ENCODE measurements around the gene GPR39. TPM values are rescaled to one million over a fixed set of nuclear protein-coding genes. Genes with fewer than 3 reads are reported as not detected.

Gene GPR39
- total RNA-seq, 4 donors from 2014 or later, result 0.21 to 1.8 (median 0.22) TPM; not detected in 1

DNA sequence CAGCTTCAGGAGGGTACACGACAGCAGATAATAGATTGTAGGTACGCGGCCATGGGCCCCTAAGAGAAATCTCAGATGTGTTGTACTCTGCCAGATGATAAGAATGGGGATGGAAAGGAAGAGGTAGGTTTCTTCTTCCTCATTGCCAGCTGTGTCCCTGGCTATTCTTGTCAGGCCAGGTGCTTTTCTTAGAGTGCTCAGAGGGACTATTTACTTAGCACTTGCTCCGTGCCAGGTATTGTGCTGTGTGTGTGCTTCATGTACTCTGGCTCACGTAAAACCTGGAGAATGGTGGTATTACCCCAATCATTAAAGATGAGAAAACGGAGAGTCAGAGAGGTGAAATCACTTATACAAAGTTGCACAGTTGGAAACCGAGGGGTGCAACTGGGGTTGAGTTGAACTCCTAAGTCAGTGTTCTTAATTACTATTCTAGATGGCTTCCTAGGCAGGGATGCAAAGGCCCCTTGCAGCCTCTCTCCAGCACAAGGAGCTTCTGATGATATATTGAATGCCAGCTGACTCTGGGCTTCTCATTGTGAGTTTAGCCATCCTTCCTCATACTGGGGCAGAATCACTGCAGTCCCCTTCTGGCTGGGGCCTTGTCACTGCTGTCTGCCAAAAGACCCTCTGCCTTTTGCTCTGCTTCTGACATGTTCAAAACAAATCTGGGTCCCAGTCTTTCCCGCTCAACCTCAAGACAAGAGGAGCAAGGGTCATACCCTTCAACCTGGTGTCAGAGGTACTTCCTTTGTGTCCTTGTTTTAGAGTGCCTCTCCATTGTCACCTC lies 192.7 kb downstream of the GPR39 start:
- no peak for DNase-seq (ENCODE audit: low spot score in 2 of 2)
- no peaks in the 10 kb centered on the region for H3K27me3 ChIP-seq
- no peaks in the 10 kb centered on the region for H3K36me3 ChIP-seq
- 88 to 91% methylated on average over 8 of the region's 8 CpGs for WGBS, 2 donors
- H3K4me3 ChIP-seq, result no peak overlapping the region
- no peaks in the 10 kb centered on the region for H3K4me1 ChIP-seq
- TF ChIP-seq EP300 (IDR thresholded peaks at IDR 0.05), result no peak
- TF ChIP-seq POLR2A (IDR thresholded peaks at IDR 0.05), result no peak
- no peak for TF ChIP-seq CTCF (IDR thresholded peaks at IDR 0.05)
- H3K27ac ChIP-seq, result no peak overlapping the region
- no peaks in the 10 kb centered on the region for H3K9me3 ChIP-seq

DNA sequence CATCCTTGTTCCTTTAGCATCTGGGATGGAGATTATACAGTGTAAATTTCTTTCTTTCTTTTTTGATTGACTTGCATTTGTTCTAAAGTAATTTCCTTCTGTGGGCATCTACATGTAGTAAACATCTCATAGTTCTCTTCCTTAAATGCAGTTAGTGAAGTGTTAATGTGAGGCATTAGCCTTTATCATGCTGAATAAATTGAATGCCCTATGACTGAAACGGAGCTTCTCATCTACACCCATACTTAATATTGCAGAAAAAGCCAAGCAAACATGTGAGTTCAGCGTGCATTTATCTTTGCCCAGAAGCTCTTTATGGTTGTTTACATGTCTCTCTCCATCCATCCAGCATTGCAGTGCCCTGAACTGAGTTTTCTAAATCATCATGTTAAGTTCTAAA lies 195.1 kb downstream of the GPR39 start:
- H3K27me3 ChIP-seq, result no peaks in the 10 kb centered on the region
- TF ChIP-seq CTCF (IDR thresholded peaks at IDR 0.05) (no peak), POLR2A (IDR thresholded peaks at IDR 0.05) (no peak), EP300 (IDR thresholded peaks at IDR 0.05) (no peak)
- 66 to 69% methylated on average over 2 of the region's 2 CpGs for WGBS, 2 donors
- no peak overlapping the region for H3K4me3 ChIP-seq
- H3K9me3 ChIP-seq, result no peaks in the 10 kb centered on the region
- no peaks in the 10 kb centered on the region for H3K4me1 ChIP-seq
- DNase-seq (ENCODE audit: low spot score in 2 of 2), result no peak
- H3K36me3 ChIP-seq, result no peaks in the 10 kb centered on the region
- no peak overlapping the region for H3K27ac ChIP-seq

- Histone ChIP-seq H3K36me3 (no peaks in the 10 kb centered on the region), H3K4me3 (no peak overlapping the region), H3K4me1 (no peaks in the 10 kb centered on the region), H3K27me3 (no peaks in the 10 kb centered on the region), H3K27ac (no peak overlapping the region), H3K9me3 (no peaks in the 10 kb centered on the region)
- WGBS, 2 donors, result 81% methylated on average over 5 of the region's 5 CpGs
- TF ChIP-seq POLR2A (IDR thresholded peaks at IDR 0.05) (no peak), EP300 (IDR thresholded peaks at IDR 0.05) (no peak), CTCF (IDR thresholded peaks at IDR 0.05) (no peak)
- DNase-seq (ENCODE audit: low spot score in 2 of 2), result no peak
These were observed 198.9 kb downstream of the GPR39 start for GRCh38 chr2:132615329-132616085.

- TF ChIP-seq EP300 (IDR thresholded peaks at IDR 0.05) (no peak), POLR2A (IDR thresholded peaks at IDR 0.05) (no peak), CTCF (IDR thresholded peaks at IDR 0.05) (no peak)
- Histone ChIP-seq H3K27ac (no peak overlapping the region), H3K27me3 (no peaks in the 10 kb centered on the region), H3K9me3 (no peaks in the 10 kb centered on the region), H3K36me3 (no peaks in the 10 kb centered on the region), H3K4me1 (no peaks in the 10 kb centered on the region), H3K4me3 (no peak overlapping the region)
- no peak for DNase-seq (ENCODE audit: low spot score in 2 of 2)
- WGBS, 2 donors, result 61 to 70% methylated on average over 3 of the region's 3 CpGs
These were observed 201.4 kb downstream of the GPR39 start for GRCh38 chr2:132617989-132618388.

DNA sequence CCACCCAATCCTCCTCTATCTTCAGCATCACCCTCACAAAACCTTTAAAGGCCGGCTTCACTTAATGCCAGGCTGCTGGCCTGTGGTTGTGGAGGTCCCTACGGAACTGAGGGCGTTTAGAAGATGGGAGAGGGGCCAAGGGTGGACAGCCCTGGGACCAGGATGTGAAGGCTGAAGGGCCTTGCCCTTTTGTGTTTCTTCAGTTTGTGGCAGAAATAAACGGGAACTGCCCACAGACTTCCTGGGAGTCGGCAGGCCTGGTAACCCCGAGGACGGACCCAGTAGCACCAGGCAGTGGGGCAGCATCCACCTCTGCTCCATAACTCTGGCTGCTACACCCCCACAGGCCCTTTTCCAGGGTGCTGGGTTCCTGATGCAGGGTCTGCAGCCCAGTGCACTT lies 202.1 kb downstream of the GPR39 start:
- WGBS, 2 donors, result 77 to 88% methylated on average over 4 to 7 of the region's 7 CpGs
- Histone ChIP-seq H3K36me3 (no peaks in the 10 kb centered on the region), H3K4me3 (no peak overlapping the region), H3K27me3 (no peaks in the 10 kb centered on the region), H3K9me3 (no peaks in the 10 kb centered on the region), H3K27ac (no peak overlapping the region), H3K4me1 (no peaks in the 10 kb centered on the region)
- TF ChIP-seq EP300 (IDR thresholded peaks at IDR 0.05) (no peak), CTCF (IDR thresholded peaks at IDR 0.05) (no peak), POLR2A (IDR thresholded peaks at IDR 0.05) (no peak)
- DNase-seq (ENCODE audit: low spot score in 2 of 2), result no peak

Data from tibial nerve (tissue), 4 donors.